Nucleus accumbens (tissue), 56 donors: ENCODE results near the gene PAFAH1B2.
"Not testable (repeated sequence)": the region's sequence is repeated elsewhere in the genome, so short reads cannot be mapped to it uniquely, and the experiment has no call there.

ENCODE experiments used
- DNase-seq, 56 donors: peaks; one replicate each; lab custom pipeline; 2025; lab: John Stamatoyannopoulos, UW

The PAFAH1B2 gene

GRCh38 chr11:117126223-117126965, 17.7 kb upstream of the PAFAH1B2 start:
- peak in 48 of 56 donors; percentile 6 to 86 (median 58) for DNase-seq

- DNase-seq = peak in 7 of 56 donors; percentile 7 to 25 (median 19)
Measured at GRCh38 chr11:117127171-117127901, 16.8 kb upstream of the PAFAH1B2 start.

- no peak for DNase-seq
Measured at GRCh38 chr11:117128289-117128688, 15.8 kb upstream of the PAFAH1B2 start.

- not testable (repeated sequence) for DNase-seq
Measured at GRCh38 chr11:117130396-117130795, 13.7 kb upstream of the PAFAH1B2 start.

GRCh38 chr11:117130879-117131278, 13.2 kb upstream of the PAFAH1B2 start:
- DNase-seq = no peak

GRCh38 chr11:117134431-117134830, 9.7 kb upstream of the PAFAH1B2 start:
- no peak for DNase-seq

GRCh38 chr11:117134979-117135378, 9.1 kb upstream of the PAFAH1B2 start:
- DNase-seq = not testable (repeated sequence)

- not testable (repeated sequence) for DNase-seq
Measured at GRCh38 chr11:117137223-117138086, 6.6 kb upstream of the PAFAH1B2 start.

- peak in 29 of 56 donors; percentile 10 to 64 (median 42) for DNase-seq
Measured at GRCh38 chr11:117143390-117143789, 697 bp upstream of the PAFAH1B2 start.

GRCh38 chr11:117144477-117145392, 648 bp downstream of the PAFAH1B2 start:
- peak in 13 of 56 donors; percentile 5 to 87 (median 68) for DNase-seq

GRCh38 chr11:117145393-117145761, 1.3 kb downstream of the PAFAH1B2 start:
- no peak for DNase-seq

GRCh38 chr11:117146521-117146920, 2.4 kb downstream of the PAFAH1B2 start:
- DNase-seq = no peak

GRCh38 chr11:117152066-117152465, 8.0 kb downstream of the PAFAH1B2 start:
- DNase-seq = no peak

- DNase-seq = no peak
Measured at GRCh38 chr11:117154468-117154867, 10.4 kb downstream of the PAFAH1B2 start.

GRCh38 chr11:117157507-117157906, 13.4 kb downstream of the PAFAH1B2 start:
- DNase-seq = no peak

GRCh38 chr11:117159892-117160291, 15.8 kb downstream of the PAFAH1B2 start:
- DNase-seq = no peak

GRCh38 chr11:117160826-117161225, 16.7 kb downstream of the PAFAH1B2 start:
- DNase-seq = no peak

GRCh38 chr11:117166491-117166890, 22.4 kb downstream of the PAFAH1B2 start:
- no peak for DNase-seq

GRCh38 chr11:117169736-117170135, 25.6 kb downstream of the PAFAH1B2 start:
- DNase-seq = no peak

- no peak for DNase-seq
Measured at GRCh38 chr11:117170210-117170609, 26.1 kb downstream of the PAFAH1B2 start.
